NCI-H2196 (cell line): ENCODE data around the gene TYMP.

Experiments
- DNase-seq: peaks from one replicate; lab custom pipeline; 2025; ENCODE audit not compliant: unreplicated experiment; lab: John Stamatoyannopoulos, UW

TYMP gene

GRCh38 chr22:50529897-50530579 lies at the start of gene TYMP:
TYMP (minus strand) TSS chr22:50530012; CDS start chr22:50529709, 303 bp downstream.
- DNase-seq, result no peak

DNA sequence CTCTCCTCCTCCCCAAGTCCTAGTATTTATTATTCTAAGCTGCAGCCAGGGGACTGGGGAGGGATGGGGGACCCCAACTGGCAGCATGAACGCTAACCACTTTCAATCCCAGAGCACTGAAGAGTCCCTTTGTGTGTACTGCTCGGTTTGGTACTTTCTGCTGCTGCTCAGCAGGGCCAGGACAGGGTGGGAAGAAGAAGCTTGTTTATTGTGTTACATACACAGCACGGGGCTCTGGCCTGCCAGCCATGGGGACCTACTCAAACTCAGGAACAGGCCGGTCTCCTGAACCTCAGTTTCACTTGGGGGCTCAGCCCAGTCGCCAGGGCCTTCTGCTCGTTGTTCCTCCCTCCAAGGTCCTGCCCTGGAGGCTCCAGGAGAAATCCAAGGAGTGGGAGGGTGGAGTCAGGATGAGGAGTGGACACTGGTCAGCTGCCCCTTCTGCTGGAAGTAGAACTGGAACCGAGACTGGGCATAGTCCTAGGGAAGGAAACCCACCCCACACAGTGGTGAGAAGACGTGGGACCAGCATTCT lies 49.0 kb upstream of the TYMP start:
- DNase-seq, result no peak

- DNase-seq, result no peak
Observed at GRCh38 chr22:50577987-50578775, 48.4 kb upstream of the TYMP start, which contains the start of gene CPT1B. CPT1B (minus strand) TSS chr22:50578427; CDS start chr22:50577915, 512 bp downstream.

DNA sequence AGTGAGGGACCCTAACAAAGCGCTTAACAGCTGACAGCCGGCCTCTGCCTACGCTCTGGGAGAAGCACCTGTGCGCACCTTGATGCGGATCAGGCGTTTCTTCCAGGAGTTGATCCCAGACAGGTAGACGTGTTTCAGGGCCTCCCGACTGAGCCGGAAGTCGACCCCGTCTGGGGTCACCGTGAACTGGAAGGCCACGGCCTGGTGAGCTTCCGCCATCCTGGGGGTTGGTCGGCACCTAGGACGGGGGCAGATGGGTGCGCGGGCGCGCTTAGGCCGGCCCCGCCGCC lies 47.8 kb upstream of the TYMP start:
- no peak for DNase-seq

GRCh38 chr22:50576806-50577696 lies 47.2 kb upstream of the TYMP start:
- no peak for DNase-seq

GRCh38 chr22:50576070-50576469 lies 46.3 kb upstream of the TYMP start:
- DNase-seq, result no peak

GRCh38 chr22:50575426-50575941 lies 45.7 kb upstream of the TYMP start:
- DNase-seq, result no peak

DNA sequence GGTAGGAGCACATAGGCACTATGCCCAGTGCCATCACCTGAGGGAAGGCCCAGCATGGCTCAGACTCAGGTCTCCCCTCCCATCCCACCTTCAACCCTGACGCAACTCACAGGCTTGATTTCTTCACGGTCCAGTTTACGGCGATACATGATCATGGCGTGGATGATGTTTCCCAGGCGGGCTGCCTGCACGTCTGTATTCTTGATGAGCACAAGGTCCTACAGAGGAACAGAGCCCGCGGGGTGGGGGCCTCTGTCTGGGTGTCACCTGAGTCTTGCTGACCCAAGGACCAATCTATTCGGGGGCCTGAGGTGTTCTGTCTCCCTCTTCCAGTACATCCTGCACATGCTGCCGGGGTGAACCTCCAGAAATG lies 44.6 kb upstream of the TYMP start:
- no peak for DNase-seq

- no peak for DNase-seq
Observed at GRCh38 chr22:50573491-50574382, 43.9 kb upstream of the TYMP start.

- no peak for DNase-seq
Observed at GRCh38 chr22:50572965-50573364, 43.2 kb upstream of the TYMP start.

DNA sequence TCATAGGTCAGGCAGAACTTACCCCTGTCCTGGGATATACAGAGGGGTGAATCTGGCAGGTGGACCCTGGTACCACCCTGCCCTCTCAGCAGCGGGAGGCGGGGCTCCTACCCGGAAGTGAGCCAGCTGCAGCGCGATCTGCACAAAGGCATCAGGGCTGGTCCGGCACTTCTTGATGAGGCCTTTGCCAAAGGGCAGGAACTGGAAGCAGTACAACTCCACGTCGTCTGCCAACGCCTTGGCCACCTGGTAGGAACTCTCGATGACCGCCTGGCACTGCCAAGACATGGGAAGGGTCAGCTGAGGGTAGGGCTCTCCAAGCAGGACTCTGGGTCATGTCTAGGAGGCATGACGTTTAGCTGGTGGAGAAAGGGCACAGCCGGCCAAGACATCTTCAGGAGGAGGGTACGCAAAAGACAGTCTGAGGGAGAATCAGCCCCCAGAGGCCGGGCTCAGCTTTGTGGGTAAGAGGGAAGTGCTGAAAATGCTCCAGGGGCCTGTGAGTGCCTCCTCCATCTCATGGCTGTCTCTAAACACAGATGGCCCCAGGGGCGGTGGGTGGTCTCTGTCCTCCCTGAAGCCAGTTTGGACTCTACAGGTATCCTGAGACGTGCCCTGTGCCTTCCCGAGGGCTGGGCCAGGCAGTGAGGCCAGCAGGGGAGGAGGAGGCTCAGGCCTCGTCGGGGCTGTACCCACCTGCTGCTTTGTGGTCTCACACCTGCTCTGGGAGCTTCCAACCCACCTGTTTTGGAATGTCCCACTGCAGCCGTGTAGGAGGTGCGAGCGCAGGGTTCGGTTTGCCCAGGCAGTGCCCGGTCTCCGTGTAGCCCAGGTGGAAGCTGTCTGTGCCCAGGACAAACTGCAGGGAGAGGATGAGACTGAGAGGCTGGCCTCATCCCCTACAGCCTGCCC lies 41.7 kb upstream of the TYMP start:
- DNase-seq, result no peak

DNA sequence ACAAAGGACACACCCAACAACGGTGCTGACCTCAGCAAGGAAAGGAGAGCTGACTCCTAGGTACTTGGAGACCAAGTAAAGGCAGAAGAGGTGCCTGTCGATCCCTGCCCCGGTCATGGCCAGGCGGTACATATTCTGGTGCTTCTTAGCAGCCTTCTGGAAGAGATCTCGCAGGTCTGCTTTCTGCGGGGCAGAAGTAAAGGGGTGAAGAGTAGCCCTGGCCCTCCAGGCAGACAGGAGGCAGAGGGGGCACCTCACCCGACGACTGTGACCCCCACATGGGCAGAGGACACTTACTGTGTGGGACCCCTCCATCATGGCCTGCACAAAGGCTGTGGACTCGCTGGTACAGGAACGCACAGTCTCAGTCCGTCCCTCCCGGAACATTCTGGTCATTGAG lies 41.0 kb upstream of the TYMP start:
- no peak for DNase-seq

DNA sequence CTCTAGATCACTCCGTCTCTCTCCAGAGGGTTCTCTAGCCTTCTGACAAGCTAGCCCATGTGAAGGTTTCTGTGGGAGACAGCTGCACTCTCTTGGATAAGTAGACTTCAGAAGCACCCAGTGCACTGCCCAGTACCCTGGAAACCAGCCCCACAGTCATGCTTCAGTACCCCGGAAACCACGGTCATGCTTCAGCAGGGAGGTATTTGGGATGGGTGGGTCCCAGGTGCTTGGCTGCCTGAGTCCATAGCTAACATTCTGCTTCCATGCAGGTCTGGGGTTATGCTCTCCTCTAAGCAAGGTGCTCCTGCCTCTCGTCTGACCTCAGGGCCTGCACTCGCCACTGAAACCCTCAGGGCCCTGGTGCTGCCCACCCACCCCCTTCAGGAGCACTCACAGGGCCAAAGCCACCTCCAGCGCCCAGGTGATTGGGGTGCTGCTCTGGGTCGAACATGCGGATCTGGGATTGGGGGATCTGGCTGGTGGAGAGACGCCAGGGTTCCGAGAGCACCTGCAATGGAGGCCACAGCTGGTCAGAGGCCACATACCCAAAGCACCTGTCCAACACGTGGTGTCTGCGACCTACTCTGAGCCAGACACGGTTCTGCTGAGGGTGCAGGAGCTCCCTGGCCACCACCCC lies 40.2 kb upstream of the TYMP start:
- DNase-seq, result no peak

- no peak for DNase-seq
Observed at GRCh38 chr22:50569041-50569459, 39.2 kb upstream of the TYMP start.

- no peak for DNase-seq
Observed at GRCh38 chr22:50568626-50569025, 38.8 kb upstream of the TYMP start.

GRCh38 chr22:50567721-50568252 lies 38.0 kb upstream of the TYMP start:
- no peak for DNase-seq

DNA sequence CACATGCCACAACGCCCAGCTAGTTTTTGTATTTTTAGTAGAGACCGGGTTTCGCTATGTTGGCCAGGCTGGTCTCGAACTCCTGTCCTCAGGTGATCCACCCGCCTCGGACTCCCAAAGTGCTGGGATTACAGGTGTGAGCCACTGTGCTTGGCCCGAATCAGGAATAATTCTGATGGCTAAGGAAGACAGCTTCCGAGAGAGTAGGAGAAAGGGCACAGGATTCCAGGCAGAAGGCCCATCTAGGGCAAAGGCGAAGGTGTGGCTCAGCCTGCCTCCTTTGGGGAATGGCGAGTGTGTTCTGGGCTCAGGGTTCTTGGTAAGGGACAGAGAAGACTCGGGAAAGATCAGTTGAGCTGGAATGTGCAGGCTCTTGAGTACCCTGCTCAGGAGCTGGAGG lies 34.5 kb upstream of the TYMP start:
- DNase-seq, result no peak

GRCh38 chr22:50563413-50564160 lies 33.8 kb upstream of the TYMP start:
- DNase-seq, result no peak
